Transverse colon (tissue), 4 donors: ENCODE measurements around the gene KLF11. TPM values are rescaled to one million over a fixed set of nuclear protein-coding genes. Genes with fewer than 3 reads are reported as not detected.
A peak's percentile ranks its signal among the peaks of the same experiment; 100 is the strongest.

ENCODE experiments used
- DNase-seq: peaks from one replicate; pipeline ENCODE4 v3.0.0-alpha.2; 2019
- H3K27ac ChIP-seq, 4 donors: fragments of 200-600 bp; sonication (generic); 2 replicates each; pipeline ENCODE4 v1.5.1; 2016 to 2018; ENCODE audit warnings: inconsistent platforms in 4 of 4
- H3K27me3 ChIP-seq: fragments of 200-600 bp; sonication (generic); 2 replicates; pipeline ENCODE4 v1.5.1; 2017; ENCODE audit warnings: inconsistent platforms
- H3K36me3 ChIP-seq, 4 donors: fragments of 200-600 bp; sonication (generic); 2 replicates each; pipeline ENCODE4 v1.5.1; 2017 to 2019; ENCODE audit warnings: inconsistent platforms in 4 of 4
- H3K4me1 ChIP-seq, 4 donors: fragments of 200-600 bp; sonication (generic); 2 replicates each; pipeline ENCODE4 v1.5.1; 2017 to 2020; ENCODE audit warnings: inconsistent platforms in 4 of 4
- H3K4me3 ChIP-seq, 4 donors: fragments of 200-600 bp; sonication (generic); 1 replicate in 1 of 4; 2 replicates in 3 of 4; pipeline versions ENCODE4 v1.5.1 to v1.6.1; 2017 to 2019; ENCODE audit warnings: inconsistent platforms in 4 of 4
- H3K9me3 ChIP-seq, 2 donors: fragments of 200-600 bp; sonication (generic); 2 replicates each; pipeline ENCODE4 v1.5.1; 2017 to 2019; ENCODE audit warnings: inconsistent platforms in 2 of 2
- CTCF ChIP-seq, 5 experiments: fragments of 200-600 bp in 3 of 5; fragments of 450-650 bp in 2 of 5; sonication (generic) in 3 of 5; IDR thresholded peaks; 1 replicate in 2 of 5; 2 replicates in 3 of 5; pipeline ENCODE4 v1.5.1; 2016 to 2017; ENCODE audit warnings: antibody characterized with exemption in 5 of 5, inconsistent platforms in 3 of 5, mild to moderate bottlenecking in 2 of 5, moderate library complexity in 1 of 5
- EP300 ChIP-seq: sonication (generic); formaldehyde crosslinking; IDR thresholded peaks from one replicate; pipeline ENCODE4 v1.6.1; 2017; ENCODE audit warnings: antibody characterized with exemption, low read depth
- POLR2A ChIP-seq: fragments of 450-650 bp; IDR thresholded peaks from one replicate; pipeline ENCODE4 v1.6.1; 2016; ENCODE audit warnings: antibody characterized with exemption, mild to moderate bottlenecking, moderate library complexity
- POLR2AphosphoS5 ChIP-seq, 3 donors: sonication (generic); formaldehyde crosslinking; IDR thresholded peaks; one replicate each; pipeline ENCODE4 v1.6.1; 2016; ENCODE audit warnings: antibody characterized with exemption in 3 of 3
- WGBS, 2 donors: methylation state at CpG; one replicate each; pipeline ENCODE4 v1.1.5; 2018; ENCODE audit warnings: low coverage in 1 of 2; 5-methylcytosine and 5-hydroxymethylcytosine counted together
- in situ Hi-C, 4 donors: fragments of 200-750 bp; cut with MboI; loops; one replicate each; pipeline versions ENCODE4 v1.15.0 to v1.15.1; 2017; ENCODE audit warnings: low sequenced_read_pairs in 3 of 4, low pct_ligation_motif_present in 1 of 4, low pct_unique_long_range_greater_than_20kb in 1 of 4
- intact Hi-C: fragments of 100-400 bp; cut with DNase I; formaldehyde crosslinking; loops from one replicate; pipeline ENCODE4 v1.15.1; 2023; ENCODE audit warnings: low total_unique reads
- total RNA-seq, 4 donors: library from RNA; depleted of rRNA; stranded (reverse); fragments of >200 nt; gene quantifications; one replicate each; pipeline ENCODE4 v1.1.0, GENCODE V29; 2016

Gene KLF11
- total RNA-seq, 4 donors from 2014 or later, result 6.6 to 17.0 (median 10.5) TPM

GRCh38 chr2:10043906-10044601 lies 704 bp downstream of the KLF11 start:
- DNase-seq, result peak; percentile 99
- 30 to 68% methylated on average over 5 to 68 of the region's 90 CpGs for WGBS, 2 donors
- H3K9me3 ChIP-seq, result no peaks in the 10 kb centered on the region
- no peaks in the 10 kb centered on the region for H3K27me3 ChIP-seq
- peak overlapping the region; percentile 96 to 99 (median 97) for H3K27ac ChIP-seq
- in situ Hi-C loops (loop anchor here in 2 of 4 donors (10.0 kb wide), 1 partner anchor 239 kb away; no protein-coding TSS in a partner anchor), intact Hi-C loops (loop anchor here (1.0 kb wide), 1 partner anchor 35 kb away; no protein-coding TSS in a partner anchor)
- peak overlapping the region; percentile 56 to 67 (median 58) for H3K4me3 ChIP-seq
- H3K4me1 ChIP-seq, result peaks cover 21 to 60% (median 39%) of the 10 kb centered on the region in 4 donors
- H3K36me3 ChIP-seq, result no peaks in the 10 kb centered on the region
- TF ChIP-seq CTCF (IDR thresholded peaks at IDR 0.05) (no peak), POLR2A (peak; percentile 22), EP300 (peak; percentile 92), POLR2AphosphoS5 (IDR thresholded peaks at IDR 0.05) (peak; percentile 56 to 69 (median 59))

GRCh38 chr2:10045561-10046355 lies 2.4 kb downstream of the KLF11 start:
- TF ChIP-seq EP300, result no peak
- no peak for TF ChIP-seq POLR2AphosphoS5 (IDR thresholded peaks at IDR 0.05)
- no peak for TF ChIP-seq CTCF (IDR thresholded peaks at IDR 0.05)
- no peak for TF ChIP-seq POLR2A
- Histone ChIP-seq H3K4me1 (peaks cover 8 to 60% (median 38%) of the 10 kb centered on the region in 4 donors), H3K36me3 (no peaks in the 10 kb centered on the region), H3K9me3 (no peaks in the 10 kb centered on the region), H3K27ac (peak overlapping the region; percentile 96 to 99 (median 97)), H3K27me3 (no peaks in the 10 kb centered on the region), H3K4me3 (no peak overlapping the region)
- intact Hi-C loops (no loop called here), in situ Hi-C loops (loop anchor here in 3 of 4 donors (5.0 to 10.0 kb wide), 2 partner anchors 63 to 241 kb away; no protein-coding TSS in a partner anchor)
- no peak for DNase-seq
- whole genome bisulfite sequencing, 2 donors, result 82 to 84% methylated on average over 5 to 20 of the region's 20 CpGs

- intact Hi-C loops, result no loop called here
- in situ Hi-C loops, result loop anchor here in 3 of 4 donors (5.0 to 10.0 kb wide), 2 partner anchors 65 to 242 kb away; no protein-coding TSS in a partner anchor
- Histone ChIP-seq H3K27ac (peak overlapping the region; percentile 15 to 99 (median 97)), H3K36me3 (peaks cover 0 to 1% (median under 1%) of the 10 kb centered on the region in 4 donors), H3K9me3 (no peaks in the 10 kb centered on the region), H3K4me3 (no peak overlapping the region), H3K27me3 (no peaks in the 10 kb centered on the region), H3K4me1 (peaks cover 6 to 52% (median 34%) of the 10 kb centered on the region in 4 donors)
- TF ChIP-seq EP300, result no peak
- TF ChIP-seq CTCF (IDR thresholded peaks at IDR 0.05), result no peak
- TF ChIP-seq POLR2A, result no peak
- TF ChIP-seq POLR2AphosphoS5 (IDR thresholded peaks at IDR 0.05), result no peak
- 48 to 100% methylated on average over 2 to 7 of the region's 7 CpGs for WGBS, 2 donors
- no peak for DNase-seq
Measured at GRCh38 chr2:10046931-10047330, 3.6 kb downstream of the KLF11 start.
